ENCODE results near the gene PSMD3. TPM values are rescaled to one million over a fixed set of nuclear protein-coding genes. Genes with fewer than 3 reads are reported as not detected.

The PSMD3 gene
- total RNA-seq, 2 donors from 2014 or later: 152 to 164 TPM

GRCh38 chr17:39972271-39972670 lies 8.3 kb upstream of the PSMD3 start:
- Mint-ChIP-seq H3K9me3 (no peaks in the 10 kb centered on the region), H3K27me3 (ENCODE audit: insufficient read depth) (peaks cover 29% of the 10 kb centered on the region), H3K36me3 (ENCODE audit: low read depth) (no peaks in the 10 kb centered on the region), H3K27ac (no peak overlapping the region), H3K4me1 (peaks cover 6% of the 10 kb centered on the region), H3K4me3 (no peak overlapping the region)
- Histone ChIP-seq H3K9me3 (ENCODE audit: control insufficient read depth, low read length) (no peaks in the 10 kb centered on the region), H3K36me3 (ENCODE audit: control insufficient read depth, insufficient read depth, low read length) (no peaks in the 10 kb centered on the region), H3K4me3 (ENCODE audit: low read length) (no peak overlapping the region), H3K4me1 (ENCODE audit: control insufficient read depth, insufficient read depth, low read length) (peaks cover 5% of the 10 kb centered on the region), H3K27me3 (ENCODE audit: control insufficient read depth, insufficient read depth, low read length, poor library complexity, severe bottlenecking) (peaks cover 7% of the 10 kb centered on the region), H3K27ac (ENCODE audit: low read depth, low read length) (no peak overlapping the region), H3K9ac (ENCODE audit: extremely low read depth, low read length, poor library complexity, severe bottlenecking) (no peak overlapping the region)
- no peak for TF ChIP-seq CTCF (conservative IDR thresholded peaks at IDR 0.05)
- DNase-seq: no peak
- WGBS, 2 experiments (ENCODE audit: insufficient coverage in 1 of 2, insufficient read length in 1 of 2): 64 to 78% methylated on average over 3 of the region's 3 CpGs

GRCh38 chr17:39973496-39973895 lies 7.1 kb upstream of the PSMD3 start:
- H3K4me3 ChIP-seq (ENCODE audit: low read length): no peak overlapping the region
- H3K9ac ChIP-seq (ENCODE audit: extremely low read depth, low read length, poor library complexity, severe bottlenecking): no peak overlapping the region
- no peaks in the 10 kb centered on the region for H3K9me3 Mint-ChIP-seq
- TF ChIP-seq CTCF (conservative IDR thresholded peaks at IDR 0.05): no peak
- no peaks in the 10 kb centered on the region for H3K36me3 ChIP-seq (ENCODE audit: control insufficient read depth, insufficient read depth, low read length)
- H3K9me3 ChIP-seq (ENCODE audit: control insufficient read depth, low read length): no peaks in the 10 kb centered on the region
- H3K36me3 Mint-ChIP-seq (ENCODE audit: low read depth): no peaks in the 10 kb centered on the region
- H3K27ac ChIP-seq (ENCODE audit: low read depth, low read length): no peak overlapping the region
- peaks cover 6% of the 10 kb centered on the region for H3K4me1 Mint-ChIP-seq
- H3K27me3 ChIP-seq (ENCODE audit: control insufficient read depth, insufficient read depth, low read length, poor library complexity, severe bottlenecking): peaks cover 7% of the 10 kb centered on the region
- 93% methylated on average over 2 of the region's 2 CpGs; no CpG with 5 or more reads in 1 of the 2 experiments for WGBS, 2 experiments (ENCODE audit: insufficient coverage in 1 of 2, insufficient read length in 1 of 2)
- H3K27me3 Mint-ChIP-seq (ENCODE audit: insufficient read depth): peaks cover 29% of the 10 kb centered on the region
- peaks cover 5% of the 10 kb centered on the region for H3K4me1 ChIP-seq (ENCODE audit: control insufficient read depth, insufficient read depth, low read length)
- no peak for DNase-seq
- no peak overlapping the region for H3K4me3 Mint-ChIP-seq
- no peak overlapping the region for H3K27ac Mint-ChIP-seq

GRCh38 chr17:39974433-39974832 lies 6.2 kb upstream of the PSMD3 start:
- Histone ChIP-seq H3K4me3 (ENCODE audit: low read length) (no peak overlapping the region), H3K36me3 (ENCODE audit: control insufficient read depth, insufficient read depth, low read length) (no peaks in the 10 kb centered on the region), H3K9me3 (ENCODE audit: control insufficient read depth, low read length) (no peaks in the 10 kb centered on the region), H3K4me1 (ENCODE audit: control insufficient read depth, insufficient read depth, low read length) (peaks cover 5% of the 10 kb centered on the region), H3K27ac (ENCODE audit: low read depth, low read length) (no peak overlapping the region), H3K27me3 (ENCODE audit: control insufficient read depth, insufficient read depth, low read length, poor library complexity, severe bottlenecking) (peaks cover 7% of the 10 kb centered on the region), H3K9ac (ENCODE audit: extremely low read depth, low read length, poor library complexity, severe bottlenecking) (no peak overlapping the region)
- Mint-ChIP-seq H3K4me1 (peaks cover 11% of the 10 kb centered on the region), H3K27ac (peak overlapping the region; percentile 65), H3K36me3 (ENCODE audit: low read depth) (no peaks in the 10 kb centered on the region), H3K4me3 (no peak overlapping the region), H3K27me3 (ENCODE audit: insufficient read depth) (peaks cover 31% of the 10 kb centered on the region), H3K9me3 (no peaks in the 10 kb centered on the region)
- WGBS, 2 experiments (ENCODE audit: insufficient coverage in 1 of 2, insufficient read length in 1 of 2): 92 to 93% methylated on average over 3 to 5 of the region's 5 CpGs
- DNase-seq: no peak
- peak; percentile 20 for TF ChIP-seq CTCF (conservative IDR thresholded peaks at IDR 0.05)
